Activated CD4-positive, CD25-positive, alpha-beta regulatory T cell (primary cell): ENCODE data around the gene VWC2.
"Not testable (repeated sequence)": the region's sequence is repeated elsewhere in the genome, so short reads cannot be mapped to it uniquely, and the experiment has no call there.

Experiments
- DNase-seq, 4 experiments: peaks; one replicate each; lab custom pipeline; 2025; lab: John Stamatoyannopoulos, UW

VWC2 gene

DNA sequence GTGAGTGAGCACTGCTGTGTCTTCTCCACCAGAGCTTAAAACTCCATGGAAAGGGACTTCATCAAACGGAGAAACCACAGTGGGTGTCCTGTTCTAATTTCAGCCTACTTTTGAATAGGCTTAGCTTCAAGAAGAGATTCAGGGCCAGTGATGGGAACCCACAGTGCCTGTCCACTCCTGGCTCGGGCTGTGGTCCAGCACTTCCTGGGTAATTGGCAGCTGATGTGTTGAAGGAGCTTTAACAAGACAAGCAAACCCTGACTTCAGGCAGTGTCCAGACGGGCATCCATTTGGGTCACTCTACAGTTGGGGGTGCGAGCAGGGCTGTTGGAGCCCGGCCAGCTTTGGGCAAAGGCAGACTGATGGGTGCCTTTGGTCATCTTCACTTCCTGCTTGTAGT, 14.5 kb downstream of the VWC2 start:
- DNase-seq = no peak

DNA sequence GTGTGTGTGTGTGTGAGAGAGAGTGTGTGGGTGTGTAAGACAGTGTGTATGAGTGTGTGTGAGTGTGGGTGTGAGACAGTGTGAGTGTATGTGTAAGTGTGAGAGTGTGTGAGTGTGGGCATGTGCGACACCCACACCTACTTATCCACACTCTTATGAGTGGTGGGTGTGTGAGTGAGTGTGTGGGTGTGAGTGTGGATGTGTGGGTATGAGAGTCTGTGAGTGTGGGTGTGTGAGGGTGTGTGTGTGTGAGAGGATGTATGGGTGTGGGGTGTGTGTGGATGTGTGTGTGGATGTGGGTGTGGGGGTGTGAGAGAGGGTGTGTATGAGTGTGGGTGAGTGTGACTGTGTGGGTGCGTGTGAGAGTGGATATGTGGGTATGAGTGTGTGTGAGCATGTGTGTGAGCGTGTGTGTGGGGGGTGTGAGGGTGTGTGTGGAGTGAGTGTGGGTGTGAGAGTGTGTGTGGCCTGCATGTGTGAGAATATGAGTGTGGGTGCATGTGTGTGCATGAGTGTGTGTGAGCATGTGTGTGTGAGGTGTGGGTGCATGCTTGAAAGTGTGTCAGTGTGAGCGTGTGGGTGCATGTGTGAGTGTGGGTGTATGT, 15.1 kb downstream of the VWC2 start:
- DNase-seq = no peak

DNA sequence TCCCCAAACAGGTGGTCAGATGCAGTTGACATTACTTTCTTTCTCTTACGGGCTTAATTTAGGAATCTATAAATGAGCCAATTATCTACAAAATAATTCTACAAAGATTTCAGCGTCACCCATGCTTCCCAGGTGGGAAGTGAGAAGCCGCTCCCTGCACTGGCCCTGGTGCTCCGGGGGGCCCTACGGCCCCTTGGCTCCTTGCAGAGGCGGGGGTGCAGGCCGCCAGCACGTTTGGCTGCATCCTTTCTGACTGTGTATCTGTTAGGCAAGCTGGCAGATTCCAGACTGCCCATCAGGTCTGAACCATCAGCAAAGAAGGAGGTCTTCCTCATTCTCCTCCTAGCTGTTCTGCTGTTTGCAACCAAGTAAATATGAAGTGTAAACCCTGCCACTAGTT, 16.3 kb downstream of the VWC2 start:
- DNase-seq = no peak

DNA sequence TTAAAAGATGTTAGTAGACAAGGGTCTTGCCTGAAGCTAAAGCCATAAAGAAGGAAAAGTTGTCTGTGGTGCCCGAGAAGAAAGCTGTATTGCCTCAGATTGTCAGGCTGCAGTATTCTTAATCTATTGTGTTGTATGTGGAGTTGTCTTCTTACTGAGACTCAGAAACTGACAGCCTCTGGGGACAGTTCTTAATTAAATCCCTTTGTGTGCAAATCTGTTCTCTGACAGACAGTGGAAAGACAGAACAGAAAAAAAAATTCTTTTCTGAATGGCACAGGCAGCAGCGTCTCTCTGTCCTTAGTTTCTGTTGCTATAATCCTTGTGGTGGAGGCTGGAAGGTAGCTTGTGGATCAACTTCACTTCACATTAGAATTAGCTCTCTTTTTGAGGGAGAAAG, 16.8 kb downstream of the VWC2 start:
- no peak for DNase-seq

DNA sequence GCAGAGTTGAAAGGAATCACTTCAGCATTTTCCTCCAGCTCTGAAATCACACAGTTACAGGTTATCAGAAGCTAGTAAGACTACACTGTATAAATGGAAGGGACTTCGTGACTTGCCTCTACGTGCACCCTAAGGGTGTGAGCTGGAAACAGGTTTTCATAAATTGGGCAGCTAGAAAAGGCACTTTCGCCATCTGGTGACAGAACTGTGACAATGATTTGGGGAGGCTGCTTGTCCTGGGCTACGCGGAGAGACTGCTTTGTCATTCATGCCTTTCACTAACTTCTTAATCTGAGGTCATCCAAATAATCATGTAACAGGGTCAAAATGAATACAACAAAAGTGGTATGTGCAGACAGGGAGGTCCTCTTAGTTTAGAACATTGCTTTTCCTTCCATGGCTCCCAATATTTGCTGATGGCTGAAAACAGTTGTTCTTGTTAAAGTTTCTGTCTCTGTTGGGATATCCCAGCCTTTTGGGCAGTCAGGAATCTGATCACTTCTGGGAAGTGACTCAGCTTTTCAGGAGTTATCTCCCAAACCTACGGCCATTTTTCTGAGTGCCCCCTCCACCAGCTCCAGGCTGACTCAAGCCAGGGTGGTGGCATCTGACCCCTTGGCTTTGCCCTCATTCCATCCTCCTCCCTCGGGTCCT, 17.8 kb downstream of the VWC2 start:
- no peak for DNase-seq

DNA sequence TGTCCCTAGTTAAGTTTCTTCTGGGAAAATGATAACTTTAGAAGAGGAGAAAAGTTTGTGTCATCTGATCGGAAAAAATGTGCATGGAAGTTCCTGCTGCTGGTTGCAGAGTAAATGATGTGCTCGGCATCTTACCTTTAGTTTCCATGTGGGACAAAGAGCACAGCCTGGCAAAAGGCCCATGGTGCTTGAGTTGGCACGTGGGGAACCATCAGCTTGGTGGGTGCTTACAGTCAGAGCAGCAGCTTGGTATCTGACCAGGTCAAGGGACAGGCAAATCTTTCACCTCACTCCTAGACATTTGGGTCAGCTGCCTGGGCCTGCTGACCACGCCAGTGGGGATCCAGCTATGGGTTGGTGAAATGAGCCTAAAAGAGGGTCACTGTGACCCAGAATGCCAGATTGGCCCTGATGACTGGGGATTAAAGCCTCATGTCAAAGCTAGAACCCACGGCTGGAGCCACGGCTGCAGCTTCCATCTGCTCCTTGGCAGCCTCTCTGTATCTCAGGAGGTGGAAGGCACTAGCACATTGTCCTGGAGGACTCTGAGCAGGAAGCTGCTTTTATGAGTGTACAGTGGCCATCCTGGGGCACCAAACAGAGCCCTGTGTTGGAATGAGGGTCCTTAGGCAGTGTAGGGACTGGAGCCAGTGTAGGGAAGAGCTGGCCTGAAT, 24.7 kb downstream of the VWC2 start:
- DNase-seq = no peak

DNA sequence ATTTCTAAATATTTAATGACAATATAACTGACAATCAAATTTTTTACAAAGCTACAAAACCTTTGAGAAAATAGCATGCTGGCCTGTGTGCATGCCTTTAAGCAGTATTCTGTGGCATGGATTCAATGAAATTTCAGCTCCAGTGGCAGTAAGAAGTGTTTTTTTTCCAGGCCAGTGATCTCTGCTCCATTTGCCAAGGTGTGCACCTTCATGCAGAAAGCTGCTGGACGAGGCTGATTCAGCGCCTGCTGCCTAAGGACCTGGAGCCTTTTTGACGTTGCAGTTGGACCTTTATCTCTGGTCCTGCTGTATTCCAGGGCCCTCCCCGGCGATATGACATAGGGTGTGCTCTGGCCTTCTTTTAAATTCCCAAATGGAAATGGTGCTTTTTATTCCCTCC, 26.6 kb downstream of the VWC2 start:
- no peak for DNase-seq

DNA sequence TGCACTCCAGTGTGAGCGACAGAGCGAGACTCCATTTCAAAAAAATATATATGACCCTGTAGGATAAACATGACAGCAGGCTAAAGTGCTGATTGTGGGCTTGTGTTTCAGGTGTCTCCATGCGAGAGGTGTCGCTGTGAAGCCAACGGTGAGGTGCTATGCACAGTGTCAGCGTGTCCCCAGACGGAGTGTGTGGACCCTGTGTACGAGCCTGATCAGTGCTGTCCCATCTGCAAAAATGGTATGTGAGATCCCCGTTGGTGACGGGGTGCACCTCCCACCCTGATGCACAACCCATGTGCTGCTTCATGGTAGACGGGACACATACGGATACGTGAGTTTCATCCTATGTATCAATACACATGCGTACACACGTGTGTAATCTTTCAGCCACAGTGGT, 29.2 kb downstream of the VWC2 start:
- DNase-seq = no peak

DNA sequence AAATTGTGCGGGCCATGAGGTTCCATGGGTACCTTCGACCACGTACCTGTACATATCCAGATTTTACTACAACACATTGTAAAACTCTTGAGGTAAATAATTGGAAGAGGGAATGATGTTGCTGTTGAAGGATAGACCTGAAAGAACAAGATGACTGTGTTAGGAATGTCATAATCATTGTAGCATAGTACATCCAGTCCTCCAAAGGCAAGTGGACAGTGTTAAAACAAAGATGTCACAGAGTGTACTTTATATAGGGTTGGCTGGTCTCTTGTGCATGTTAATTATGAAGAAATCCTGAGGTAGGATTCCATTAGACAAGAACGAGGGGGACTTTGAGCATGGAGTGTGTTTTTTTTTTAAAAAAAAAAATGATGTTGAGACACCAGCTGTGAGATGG, 30.4 kb downstream of the VWC2 start:
- DNase-seq = no peak

DNA sequence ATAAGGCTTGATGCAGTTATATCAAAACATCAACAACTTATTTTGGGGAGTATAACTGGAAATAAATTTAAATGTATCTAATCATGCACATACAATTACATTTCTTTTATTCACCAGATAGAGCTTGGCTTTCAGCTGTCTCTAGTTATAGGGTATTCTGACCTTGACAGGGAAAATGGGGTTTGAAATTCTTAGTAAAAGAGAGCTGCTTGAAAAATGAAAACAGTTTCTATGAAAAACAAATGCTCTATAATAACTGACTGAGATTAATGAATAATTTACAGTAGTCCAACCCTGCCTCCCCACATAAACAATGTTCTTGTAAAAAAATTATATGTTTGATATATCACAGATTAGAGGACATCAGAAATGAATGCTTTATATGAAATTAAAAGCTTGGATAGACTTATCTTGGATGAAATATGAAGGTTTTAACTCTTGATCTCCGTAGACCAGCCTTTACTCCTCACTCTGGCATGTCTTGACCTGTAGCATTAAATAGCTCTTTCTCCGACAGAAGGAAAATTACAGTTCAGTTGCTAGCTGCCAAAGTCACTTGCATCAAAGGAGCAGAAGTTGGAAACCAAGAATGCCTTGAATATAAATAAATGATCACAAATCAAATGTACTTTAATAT, 32.1 kb downstream of the VWC2 start:
- no peak for DNase-seq

DNA sequence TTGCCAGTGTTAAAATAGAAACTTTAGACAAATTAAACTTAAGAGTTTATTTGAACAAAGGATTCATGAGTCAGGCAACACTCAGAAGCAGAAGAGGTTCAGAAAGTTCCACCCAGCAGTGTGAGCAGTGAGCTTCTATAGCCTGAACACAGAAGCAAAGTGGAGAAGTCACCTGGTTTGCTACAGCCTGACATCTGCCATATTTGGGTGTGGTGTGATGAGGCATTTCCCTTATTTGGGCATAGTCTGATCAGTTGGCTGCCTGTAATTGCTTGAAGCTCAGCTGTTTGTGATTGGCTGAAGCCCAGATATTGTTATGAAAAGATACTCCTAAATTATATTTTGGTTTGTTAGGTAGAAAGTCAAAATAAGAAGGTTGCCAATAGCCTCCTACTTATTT, 39.1 kb downstream of the VWC2 start:
- DNase-seq = no peak

DNA sequence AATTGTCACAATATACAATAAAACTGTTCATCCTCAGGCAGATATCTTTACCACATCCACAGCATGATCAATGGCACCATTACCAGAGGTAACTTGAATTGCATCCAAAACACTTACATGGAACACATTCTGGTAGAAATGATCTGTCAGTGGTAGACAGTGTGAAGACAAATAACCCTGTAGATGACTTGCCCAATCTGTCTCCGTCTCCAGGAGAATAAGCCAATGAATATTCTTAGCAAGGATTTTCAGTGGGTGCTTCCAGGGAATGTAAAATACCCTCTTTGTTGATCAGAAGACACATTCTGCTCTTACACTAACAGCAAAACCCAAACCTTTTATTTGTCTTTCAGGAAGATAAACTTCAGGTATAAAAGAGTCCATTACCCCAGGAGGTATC, 43.8 kb downstream of the VWC2 start:
- no peak for DNase-seq

DNA sequence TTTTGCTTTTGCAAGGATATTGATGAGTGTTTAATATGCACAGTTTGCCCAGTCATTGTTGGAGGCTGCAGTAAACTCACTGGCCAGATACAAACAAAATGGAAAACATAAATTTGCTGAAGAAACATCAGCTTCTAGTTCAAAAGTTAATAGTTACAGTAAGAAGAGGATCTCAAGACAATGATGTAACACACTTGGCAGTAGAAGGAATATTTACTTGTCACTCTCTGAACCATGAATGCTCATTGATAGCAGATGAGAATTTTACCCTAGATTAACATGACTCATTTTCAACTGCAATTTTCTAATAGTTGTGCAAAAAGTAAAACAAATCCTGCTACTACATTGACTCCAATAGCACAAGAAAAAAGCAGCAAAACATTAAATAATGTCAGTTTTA, 47.7 kb downstream of the VWC2 start:
- no peak for DNase-seq

DNA sequence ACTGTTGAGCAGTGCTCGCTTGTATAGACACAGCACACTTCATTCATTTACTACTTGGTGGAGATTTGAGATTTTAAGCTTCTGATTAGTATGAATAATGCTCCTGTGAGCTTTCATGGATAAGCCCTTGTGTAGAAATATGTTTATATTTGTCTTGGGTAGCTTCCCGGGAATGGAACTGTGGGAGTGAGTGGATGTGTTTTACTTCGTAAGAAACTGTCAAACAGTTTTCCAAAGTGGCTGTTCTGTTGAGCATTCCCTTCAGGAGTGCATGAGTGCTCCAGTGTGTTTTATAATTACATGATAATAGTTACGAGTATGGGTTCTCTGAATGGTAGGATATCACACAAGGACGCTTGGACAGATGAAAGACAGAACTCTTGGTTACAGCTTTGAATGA, 49.4 kb downstream of the VWC2 start:
- DNase-seq = no peak

DNA sequence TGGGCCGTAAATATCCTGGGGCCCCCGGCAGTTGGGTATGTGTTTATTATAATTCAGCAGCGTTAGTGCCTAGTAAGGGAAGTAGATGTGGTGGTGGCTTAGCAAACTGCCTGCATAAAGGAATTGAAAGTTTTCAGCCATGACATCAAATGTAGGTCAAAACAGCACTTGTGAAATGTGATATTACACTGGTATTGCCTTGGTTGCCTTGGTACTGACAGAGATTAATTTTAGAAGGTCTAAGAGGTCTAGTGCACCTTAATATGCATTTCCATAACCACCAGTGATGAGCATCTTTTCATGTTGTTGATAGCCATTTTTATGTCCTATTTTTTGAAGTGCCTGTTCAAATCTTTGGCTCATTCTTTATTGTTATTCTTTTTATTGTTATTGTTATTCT, 50.1 kb downstream of the VWC2 start:
- DNase-seq = no peak

DNA sequence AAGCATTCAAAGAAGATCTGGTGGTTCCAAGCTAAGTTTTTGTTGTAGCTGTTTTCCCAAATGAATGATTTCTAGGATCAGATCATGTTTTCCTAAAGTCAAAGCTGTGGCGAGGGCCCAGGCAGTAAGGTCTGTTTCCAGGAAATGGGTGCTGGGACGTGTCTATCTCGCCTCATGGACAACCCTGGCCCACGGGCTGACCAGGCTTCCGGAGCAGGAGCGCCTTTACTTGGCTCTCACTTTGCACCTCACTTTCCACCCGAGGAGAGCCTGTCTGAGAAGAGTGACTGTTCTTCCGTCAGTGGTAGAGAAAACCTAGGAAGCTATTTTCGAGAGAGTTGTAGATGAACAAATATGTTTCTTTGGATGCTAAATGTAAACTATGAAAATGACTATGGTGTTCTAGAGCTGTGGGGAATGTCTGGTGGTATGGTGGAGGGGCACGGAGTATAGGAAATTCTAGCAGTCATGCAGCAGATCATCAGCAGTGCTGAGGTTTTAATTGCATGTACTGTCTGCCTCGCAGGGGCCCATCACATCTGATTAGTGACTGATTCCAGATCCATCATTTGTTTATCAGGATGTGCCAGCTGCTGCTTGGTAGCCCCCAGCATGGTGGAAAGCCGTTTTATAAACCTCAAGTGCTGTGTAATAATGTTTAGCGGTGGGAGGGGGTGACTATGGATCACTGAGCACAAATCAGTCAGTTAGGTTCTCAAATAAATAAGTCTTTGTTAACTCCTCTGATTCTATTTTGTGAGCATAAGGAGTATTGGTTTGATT, 66.6 kb downstream of the VWC2 start:
- DNase-seq = no peak

DNA sequence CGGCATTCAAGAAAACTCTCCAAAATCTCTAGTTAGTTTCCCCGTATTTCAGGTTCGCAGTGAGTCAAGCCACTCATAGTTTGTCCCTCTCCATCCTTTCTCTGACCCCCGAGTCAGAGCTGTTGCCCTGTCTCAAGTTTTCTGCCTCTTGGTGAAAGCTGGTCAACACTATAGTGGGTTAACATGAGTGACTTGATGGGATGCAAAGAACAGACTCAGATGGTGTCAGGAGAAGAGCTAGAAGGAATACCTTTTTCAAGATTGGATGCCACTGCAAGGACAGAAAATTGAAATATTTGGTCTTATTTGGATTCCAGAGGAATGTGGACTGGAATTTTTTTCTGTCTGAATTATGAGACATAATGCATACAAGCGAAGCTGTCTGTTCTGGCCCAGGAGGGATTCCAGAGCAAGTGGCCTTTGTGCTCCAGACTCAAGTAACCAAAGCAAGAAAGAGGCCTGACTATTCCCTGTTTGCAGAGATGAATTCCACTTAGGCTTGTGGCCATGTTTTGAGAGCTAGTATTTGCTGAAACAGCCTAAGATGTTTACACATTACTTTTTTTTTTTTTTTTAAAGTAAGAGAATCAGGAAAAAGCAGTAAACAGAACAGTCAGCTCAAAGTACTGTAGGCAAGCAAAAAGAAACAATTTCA, 67.4 kb downstream of the VWC2 start:
- no peak for DNase-seq

DNA sequence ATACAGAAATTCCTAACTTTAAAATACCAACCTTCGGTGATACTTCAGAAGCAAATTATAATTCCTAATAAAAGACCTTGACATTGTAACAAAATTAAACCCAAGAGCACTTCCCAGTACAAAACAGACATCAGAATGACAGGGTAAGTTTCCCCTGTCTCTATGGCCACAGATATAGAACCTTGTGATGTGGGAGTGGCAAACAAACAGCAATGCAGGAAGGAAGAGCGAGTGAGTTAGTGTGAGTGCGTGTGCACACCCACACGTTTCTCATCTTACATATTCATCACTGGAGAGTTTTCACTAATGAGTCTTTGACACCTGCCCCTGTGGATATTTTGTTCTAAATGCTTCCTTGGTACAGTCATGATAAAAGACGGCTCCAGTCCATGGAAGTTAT, 72.2 kb downstream of the VWC2 start:
- no peak for DNase-seq

DNA sequence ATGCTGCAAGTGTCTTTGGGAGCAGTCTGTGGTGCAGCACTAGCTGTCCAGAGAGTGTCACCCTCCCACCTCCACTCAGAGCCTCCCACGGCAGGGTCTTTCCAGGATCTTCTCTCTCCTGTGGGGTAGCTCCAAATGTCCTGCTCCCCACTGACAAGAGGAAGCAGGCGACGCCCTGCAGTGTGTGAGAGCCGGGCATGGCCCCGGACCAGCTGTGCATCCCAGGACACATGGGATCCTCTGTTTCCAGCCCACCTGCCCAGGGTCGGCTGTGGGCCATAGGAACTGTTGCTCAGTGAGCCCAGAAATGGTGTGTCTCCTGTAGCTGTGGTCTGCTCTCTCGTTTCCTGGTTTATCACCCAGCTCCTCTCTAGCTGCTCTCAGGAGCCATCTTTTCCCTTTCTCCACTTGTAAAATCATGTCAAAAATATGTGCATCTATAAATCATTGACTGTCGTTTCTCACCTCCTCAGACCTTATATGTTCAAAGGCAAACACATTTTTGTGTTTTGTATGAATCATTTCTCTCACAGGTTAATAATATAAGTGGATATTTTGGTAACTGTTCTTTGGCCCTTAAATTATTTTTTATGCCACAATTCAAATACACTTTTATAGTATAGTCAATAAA, 74.9 kb downstream of the VWC2 start:
- no peak for DNase-seq

DNA sequence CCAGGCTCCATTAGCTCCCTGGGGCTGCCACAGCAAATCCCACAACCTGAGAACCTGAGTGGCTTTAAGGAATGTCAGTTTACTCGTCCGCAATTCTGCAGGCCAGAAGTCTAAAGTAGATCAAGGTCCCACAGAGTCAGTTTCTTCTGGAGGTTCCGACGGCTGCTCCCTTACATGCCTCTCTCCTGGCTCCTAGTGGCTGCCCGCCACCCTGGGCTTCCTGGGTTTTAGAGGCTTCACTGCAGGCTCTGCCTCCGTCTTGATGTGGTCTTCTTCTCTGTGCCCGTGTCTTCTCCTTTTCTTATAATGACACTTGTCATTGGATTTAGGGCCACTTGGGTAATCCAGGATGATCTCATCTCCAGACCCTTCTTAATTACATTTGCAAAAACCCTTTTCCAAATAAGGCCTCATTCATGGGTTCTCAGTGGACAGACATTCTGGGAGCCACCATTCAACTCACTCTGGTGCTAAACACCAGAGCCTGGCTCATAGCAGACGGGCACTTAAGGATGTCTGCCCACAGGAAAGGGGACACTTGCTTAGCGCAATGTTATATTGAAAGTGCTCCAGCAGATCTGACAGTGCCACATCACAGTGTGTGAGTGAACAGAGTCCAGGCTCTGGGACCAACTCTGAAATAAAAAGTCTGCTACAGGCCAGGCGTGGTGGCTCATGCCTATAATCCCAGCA, 77.6 kb downstream of the VWC2 start:
- no peak for DNase-seq

DNA sequence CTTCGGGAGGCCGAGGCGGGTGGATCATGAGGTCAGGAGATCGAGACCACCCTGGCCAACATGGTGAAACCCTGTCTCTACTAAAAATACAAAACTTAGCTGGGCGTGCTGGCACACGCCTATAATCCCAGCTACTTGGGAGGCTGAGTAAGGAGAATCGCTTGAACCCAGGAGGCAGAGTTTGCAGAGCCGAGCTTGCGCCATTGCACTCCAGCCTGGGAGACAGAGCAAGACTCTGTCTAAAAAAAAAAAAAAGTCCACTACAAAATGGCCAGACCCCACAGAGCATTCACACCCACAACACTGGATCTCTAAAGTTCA, 78.1 kb downstream of the VWC2 start:
- not testable (repeated sequence) for DNase-seq
